ENCODE data around the gene SLC22A12.

Gene SLC22A12

DNA sequence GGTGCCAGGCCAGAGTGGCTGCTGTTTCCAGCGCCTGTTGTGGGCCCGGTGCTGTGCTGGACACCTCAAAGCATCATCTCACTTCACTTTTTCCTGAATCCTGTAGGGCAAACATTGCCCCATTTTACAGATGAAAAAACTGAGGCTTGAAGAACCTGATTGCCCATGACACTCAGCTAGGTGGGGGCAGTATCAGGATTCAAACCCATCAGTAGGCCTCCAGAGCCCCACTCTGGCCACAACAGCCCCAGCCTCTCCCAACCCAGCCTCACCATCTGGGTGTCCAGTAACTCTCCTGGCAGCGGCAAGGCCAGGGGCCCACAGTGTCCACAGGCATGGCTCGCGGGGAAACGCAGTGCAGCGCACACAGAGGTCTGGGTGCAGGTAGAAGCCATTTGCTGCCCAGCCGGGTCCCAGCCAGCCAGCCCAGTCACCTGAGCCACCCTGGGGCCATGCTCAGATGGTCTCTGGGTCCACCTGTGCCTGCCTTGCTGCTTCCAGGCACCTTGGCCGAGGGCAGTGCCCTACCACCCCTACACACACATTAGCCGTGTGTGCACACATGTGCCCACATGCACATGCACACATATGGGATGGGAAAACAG is 11.5 kb downstream of the SLC22A12 start:
- Histone ChIP-seq H3K36me3 (ENCODE audit: control insufficient read depth, insufficient read depth, low read length) (no peaks in the 10 kb centered on the region), H3K4me3 (replicated peaks; ENCODE audit: low read depth, low read length) (no peak overlapping the region), H3K27me3 (replicated peaks; ENCODE audit: control insufficient read depth, insufficient read depth, low read length) (peaks cover 2% of the 10 kb centered on the region; the same call in 1 of the 2 replicates)
- TF ChIP-seq, protein P1, sequence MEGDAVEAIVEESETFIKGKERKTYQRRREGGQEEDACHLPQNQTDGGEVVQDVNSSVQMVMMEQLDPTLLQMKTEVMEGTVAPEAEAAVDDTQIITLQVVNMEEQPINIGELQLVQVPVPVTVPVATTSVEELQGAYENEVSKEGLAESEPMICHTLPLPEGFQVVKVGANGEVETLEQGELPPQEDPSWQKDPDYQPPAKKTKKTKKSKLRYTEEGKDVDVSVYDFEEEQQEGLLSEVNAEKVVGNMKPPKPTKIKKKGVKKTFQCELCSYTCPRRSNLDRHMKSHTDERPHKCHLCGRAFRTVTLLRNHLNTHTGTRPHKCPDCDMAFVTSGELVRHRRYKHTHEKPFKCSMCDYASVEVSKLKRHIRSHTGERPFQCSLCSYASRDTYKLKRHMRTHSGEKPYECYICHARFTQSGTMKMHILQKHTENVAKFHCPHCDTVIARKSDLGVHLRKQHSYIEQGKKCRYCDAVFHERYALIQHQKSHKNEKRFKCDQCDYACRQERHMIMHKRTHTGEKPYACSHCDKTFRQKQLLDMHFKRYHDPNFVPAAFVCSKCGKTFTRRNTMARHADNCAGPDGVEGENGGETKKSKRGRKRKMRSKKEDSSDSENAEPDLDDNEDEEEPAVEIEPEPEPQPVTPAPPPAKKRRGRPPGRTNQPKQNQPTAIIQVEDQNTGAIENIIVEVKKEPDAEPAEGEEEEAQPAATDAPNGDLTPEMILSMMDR (IDR thresholded peaks at IDR 0.05; ENCODE audit: insufficient read depth, low read length, poor library complexity, severe bottlenecking) = no peak
- DNase-seq (ENCODE audit: extremely low read depth, insufficient read length) = no peak

DNA sequence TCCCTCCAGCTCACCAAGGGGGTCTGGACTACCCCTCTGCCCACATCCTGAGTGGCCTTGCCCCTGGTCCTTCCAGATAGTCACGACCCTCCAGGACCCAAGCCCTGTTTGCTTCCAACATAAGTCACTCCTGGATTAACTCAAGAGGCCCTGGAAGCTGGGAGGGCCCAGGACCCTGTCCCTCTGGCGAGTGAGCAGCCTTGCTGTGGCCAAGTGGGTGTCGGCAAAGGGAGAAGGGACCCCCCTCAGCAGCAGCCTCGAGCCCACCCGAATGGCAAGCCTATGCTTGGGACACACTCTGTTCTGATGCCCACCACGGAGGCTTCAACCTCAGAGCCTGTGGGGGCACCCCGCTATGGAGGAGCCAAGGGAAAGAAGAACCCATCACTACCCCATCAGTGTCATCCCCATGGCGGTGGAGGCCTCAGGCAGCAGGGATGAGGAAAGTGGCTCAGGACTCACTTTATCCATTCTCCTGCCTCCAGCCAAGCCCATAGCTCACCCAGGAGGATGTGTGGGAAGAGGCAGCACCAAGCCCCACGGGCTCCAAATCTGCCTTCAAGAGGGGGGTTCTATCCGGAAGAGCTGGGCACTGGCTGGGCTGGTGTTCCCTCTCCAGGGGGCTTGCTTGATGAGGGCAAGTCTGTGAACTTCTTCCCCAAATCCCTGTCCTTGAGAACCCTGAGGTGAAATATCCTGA is 12.5 kb downstream of the SLC22A12 start:
- DNase-seq (ENCODE audit: extremely low read depth, insufficient read length) = no peak
- Histone ChIP-seq H3K27me3 (replicated peaks; ENCODE audit: control insufficient read depth, insufficient read depth, low read length) (no peaks in the 10 kb centered on the region; the same call in 1 of the 2 replicates), H3K36me3 (ENCODE audit: control insufficient read depth, insufficient read depth, low read length) (no peaks in the 10 kb centered on the region), H3K4me3 (replicated peaks; ENCODE audit: low read depth, low read length) (no peak overlapping the region)
- TF ChIP-seq, protein P1 (IDR thresholded peaks at IDR 0.05; ENCODE audit: insufficient read depth, low read length, poor library complexity, severe bottlenecking) = no peak

DNA sequence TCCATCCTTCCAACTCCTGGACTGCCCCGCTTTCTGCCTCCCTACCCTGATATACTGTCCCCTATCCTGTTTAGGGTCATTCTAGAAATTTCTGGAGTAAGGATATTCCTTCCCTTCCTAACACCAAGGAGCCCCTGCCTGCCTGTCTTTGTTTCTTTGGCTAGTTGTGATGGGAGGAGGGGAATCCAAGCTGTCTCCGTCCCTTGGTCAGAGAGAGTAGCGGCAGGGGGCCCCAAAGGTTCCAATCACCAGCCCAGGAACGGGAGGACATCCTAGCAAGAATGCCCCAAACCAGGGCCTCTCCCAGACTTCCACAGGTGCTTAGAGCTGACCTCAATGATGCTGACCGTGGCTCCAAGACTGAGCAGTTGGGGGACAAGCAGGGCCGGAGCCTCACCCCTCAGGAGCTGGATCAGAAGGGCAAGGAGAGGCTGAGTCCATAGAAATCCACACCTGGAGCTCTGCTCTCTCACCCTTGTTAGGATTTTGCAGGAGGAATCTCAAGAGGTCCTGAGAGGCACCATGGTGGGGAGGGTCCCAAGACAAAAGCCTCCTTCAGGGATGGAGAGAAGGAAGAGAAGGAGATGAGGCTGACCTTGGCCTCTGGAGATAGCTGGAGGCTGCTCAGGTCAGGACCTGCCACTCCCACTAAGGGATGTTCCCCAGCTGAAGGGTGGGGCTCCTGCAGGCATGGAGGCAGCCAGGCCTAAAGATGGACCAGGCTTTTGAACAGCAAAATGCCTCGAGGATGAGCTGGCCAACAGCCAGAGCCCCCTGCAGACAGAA is 13.6 kb downstream of the SLC22A12 start:
- Histone ChIP-seq H3K4me3 (replicated peaks; ENCODE audit: low read depth, low read length) (no peak overlapping the region), H3K36me3 (ENCODE audit: control insufficient read depth, insufficient read depth, low read length) (no peaks in the 10 kb centered on the region), H3K27me3 (replicated peaks; ENCODE audit: control insufficient read depth, insufficient read depth, low read length) (no peaks in the 10 kb centered on the region; the same call in none of the 2 replicates)
- TF ChIP-seq, protein P1 (IDR thresholded peaks at IDR 0.05; ENCODE audit: insufficient read depth, low read length, poor library complexity, severe bottlenecking) = no peak
- no peak for DNase-seq (ENCODE audit: extremely low read depth, insufficient read length)

DNA sequence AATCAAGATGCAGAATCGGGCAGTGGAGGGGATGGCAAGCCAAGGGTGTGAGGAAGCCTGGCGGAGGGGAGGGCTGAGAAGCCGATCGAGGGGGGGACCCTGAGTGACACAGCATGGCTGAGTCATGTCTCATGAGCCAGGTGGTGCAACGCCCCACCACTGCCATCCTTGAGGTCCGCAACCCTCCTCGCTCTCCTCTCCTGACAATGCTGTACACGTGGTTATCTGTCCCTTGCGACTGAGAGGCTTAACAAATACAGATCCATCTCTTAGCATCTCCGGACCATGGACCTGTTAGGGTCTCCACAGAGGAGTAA is 14.2 kb downstream of the SLC22A12 start:
- Histone ChIP-seq H3K36me3 (ENCODE audit: control insufficient read depth, insufficient read depth, low read length) (no peaks in the 10 kb centered on the region), H3K27me3 (replicated peaks; ENCODE audit: control insufficient read depth, insufficient read depth, low read length) (no peaks in the 10 kb centered on the region; the same call in none of the 2 replicates), H3K4me3 (replicated peaks; ENCODE audit: low read depth, low read length) (no peak overlapping the region)
- DNase-seq (ENCODE audit: extremely low read depth, insufficient read length) = no peak
- TF ChIP-seq, protein P1 (IDR thresholded peaks at IDR 0.05; ENCODE audit: insufficient read depth, low read length, poor library complexity, severe bottlenecking) = no peak

DNA sequence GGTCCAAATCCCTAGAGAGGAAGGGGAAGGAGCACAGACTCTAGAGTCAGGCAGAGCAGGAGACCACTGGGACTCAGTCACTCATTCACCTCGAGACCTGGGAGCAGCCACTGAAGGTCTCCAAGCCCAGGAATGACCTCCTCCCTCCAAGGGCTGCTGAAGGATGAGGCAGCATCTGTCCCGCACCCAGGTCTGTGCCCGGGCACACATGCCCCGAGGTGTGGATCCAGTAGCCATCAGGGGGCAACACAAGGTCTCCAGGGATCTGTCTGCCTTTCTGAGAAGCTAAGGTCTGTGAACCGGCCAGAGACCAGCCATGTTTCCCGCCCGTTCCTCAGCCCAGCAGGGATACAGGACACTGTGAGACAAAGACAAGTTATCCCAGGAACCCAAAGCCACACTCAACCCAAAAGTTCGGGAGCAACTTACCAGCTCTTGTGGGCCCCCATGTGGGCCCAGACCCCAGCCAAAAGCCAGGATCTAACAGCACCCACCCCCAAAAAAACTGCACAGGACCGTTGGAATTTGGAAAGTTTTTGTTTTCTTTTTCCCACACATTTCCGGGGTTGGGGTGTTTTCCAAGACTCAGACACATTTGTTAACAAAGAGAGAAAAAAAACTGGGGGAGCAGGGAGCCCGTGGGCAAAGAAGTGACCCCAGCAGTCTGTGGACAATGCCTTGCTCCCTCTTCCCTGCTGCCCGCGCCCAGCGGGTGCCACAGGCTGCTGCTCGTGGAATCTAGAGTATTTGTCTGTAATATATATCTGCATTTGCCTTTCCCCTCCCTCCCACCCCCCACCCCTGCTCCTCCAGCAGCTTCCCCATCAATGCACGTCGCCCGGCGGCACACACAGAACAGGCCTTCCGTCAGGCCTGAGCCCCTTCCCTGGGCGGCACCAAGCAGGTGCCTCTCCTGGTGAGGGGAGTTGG is 14.9 kb downstream of the SLC22A12 start:
- DNase-seq (ENCODE audit: extremely low read depth, insufficient read length) = no peak
- Histone ChIP-seq H3K27me3 (replicated peaks; ENCODE audit: control insufficient read depth, insufficient read depth, low read length) (no peaks in the 10 kb centered on the region; the same call in none of the 2 replicates), H3K36me3 (ENCODE audit: control insufficient read depth, insufficient read depth, low read length) (no peaks in the 10 kb centered on the region), H3K4me3 (replicated peaks; ENCODE audit: low read depth, low read length) (no peak overlapping the region)
- TF ChIP-seq, protein P1 (IDR thresholded peaks at IDR 0.05; ENCODE audit: insufficient read depth, low read length, poor library complexity, severe bottlenecking) = no peak
